NB4 (cell line): ENCODE results near the gene SEMA5B.

Source experiments
- DNase-seq: peaks from one replicate; pipeline ENCODE4 v3.0.0; 2010; ENCODE audit warnings: low read depth
- H3K4me3 ChIP-seq: one replicate; pipeline ENCODE4 v1.5.1; 2011; ENCODE audit warnings: mild to moderate bottlenecking, low read depth, low read length, moderate library complexity
- CTCF ChIP-seq: IDR thresholded peaks from one replicate; pipeline ENCODE4 v1.5.1; 2012; ENCODE audit warnings: low read depth, low read length
- MAX ChIP-seq: IDR thresholded peaks from 2 replicates; pipeline ENCODE4 v1.6.1; 2011; ENCODE audit warnings: low read depth, low read length
- MYC ChIP-seq: IDR thresholded peaks from 2 replicates; pipeline ENCODE4 v1.6.1; 2011; ENCODE audit warnings: low read depth, low read length
- POLR2A ChIP-seq: IDR thresholded peaks from 2 replicates; pipeline ENCODE4 v1.6.1; 2011; ENCODE audit warnings: mild to moderate bottlenecking; ENCODE audit not compliant: insufficient read length; ENCODE audit errors: extremely low read depth

Gene SEMA5B

GRCh38 chr3:123021388-123021787, 6.2 kb downstream of the SEMA5B start:
- DNase-seq: no peak

GRCh38 chr3:123020709-123021108, 6.9 kb downstream of the SEMA5B start:
- no peak overlapping the region for H3K4me3 ChIP-seq
- DNase-seq: no peak

More at GRCh38 chr3:123021388-123021787, 6.2 kb downstream of the SEMA5B start:
- TF ChIP-seq MAX: no peak
- TF ChIP-seq POLR2A: no peak
- no peak for TF ChIP-seq MYC
- no peak for TF ChIP-seq CTCF
- no peak overlapping the region for H3K4me3 ChIP-seq

GRCh38 chr3:123019591-123019990, 8.0 kb downstream of the SEMA5B start:
- TF ChIP-seq MAX (no peak), MYC (no peak), POLR2A (no peak), CTCF (no peak)
- no peak overlapping the region for H3K4me3 ChIP-seq
- DNase-seq: no peak

More at GRCh38 chr3:123020709-123021108, 6.9 kb downstream of the SEMA5B start:
- TF ChIP-seq POLR2A (no peak), CTCF (no peak), MAX (no peak), MYC (no peak)

GRCh38 chr3:123019161-123019560, 8.4 kb downstream of the SEMA5B start:
- no peak for DNase-seq

GRCh38 chr3:123018683-123019082, 8.9 kb downstream of the SEMA5B start:
- TF ChIP-seq CTCF (no peak), MYC (no peak), MAX (no peak), POLR2A (no peak)
- H3K4me3 ChIP-seq: no peak overlapping the region
- no peak for DNase-seq

More at GRCh38 chr3:123019161-123019560, 8.4 kb downstream of the SEMA5B start:
- TF ChIP-seq MYC (no peak), POLR2A (no peak), CTCF (no peak), MAX (no peak)
- H3K4me3 ChIP-seq: no peak overlapping the region
